A673 (cell line): Measurements from ENCODE around the gene C19orf85. TPM values are rescaled to one million over a fixed set of nuclear protein-coding genes. Genes with fewer than 3 reads are reported as not detected.

Experiments used
- BruUV-seq: library from RNA; stranded (reverse); fragments of 400-500 nt; replicated peaks from 2 replicates; lab custom pipeline; 2021; lab: Mats Ljungman, UMichigan
- CTCF ChIA-PET: fragments of 300-600 bp; sonication (Branson Sonifier 250); formaldehyde crosslinking; loops from one replicate; lab custom pipeline; 2022; ENCODE audit warnings: antibody characterized with exemption; lab: Charles Lee
- POLR2A ChIA-PET: fragments of 300-600 bp; sonication (Branson Sonifier 250); formaldehyde crosslinking; loops from one replicate; lab custom pipeline; 2022; ENCODE audit warnings: antibody characterized with exemption; ENCODE audit not compliant: low non-redundant PET; lab: Charles Lee
- DNase-seq: peaks from one replicate; pipeline ENCODE4 v3.0.0-alpha.2; 2015; ENCODE audit warnings: low spot score
- H3K27ac ChIP-seq: fragments of 200-600 bp; sonication (generic); 2 replicates; pipeline ENCODE4 v1.5.1; 2016; ENCODE audit warnings: mixed run types, low read depth, mild to moderate bottlenecking, mixed read lengths, antibody characterized with exemption, low read length; ENCODE audit not compliant: poor library complexity, severe bottlenecking
- H3K27me3 ChIP-seq: fragments of 200-600 bp; sonication (generic); replicated peaks from 2 replicates; pipeline ENCODE4 v1.6.1; 2017; ENCODE audit warnings: mixed run types, low read depth, mild to moderate bottlenecking, mixed read lengths, antibody characterized with exemption, low read length; ENCODE audit not compliant: insufficient read depth, poor library complexity
- H3K36me3 ChIP-seq: fragments of 200-600 bp; sonication (generic); 2 replicates; pipeline ENCODE4 v1.6.1; 2016; ENCODE audit warnings: mixed run types, mild to moderate bottlenecking, mixed read lengths, antibody characterized with exemption, low read length; ENCODE audit not compliant: insufficient read depth, poor library complexity, severe bottlenecking
- H3K4me1 ChIP-seq: fragments of 200-600 bp; sonication (generic); 2 replicates; pipeline ENCODE4 v1.6.1; 2017; ENCODE audit warnings: mixed run types, mild to moderate bottlenecking, mixed read lengths, antibody characterized with exemption, low read length; ENCODE audit not compliant: insufficient read depth, poor library complexity, severe bottlenecking
- H3K4me3 ChIP-seq: fragments of 200-600 bp; sonication (generic); 2 replicates; pipeline ENCODE4 v1.5.1; 2016; ENCODE audit warnings: low read depth, mixed run types, mild to moderate bottlenecking, mixed read lengths, low read length; ENCODE audit not compliant: poor library complexity, severe bottlenecking
- H3K9me3 ChIP-seq: fragments of 200-600 bp; sonication (generic); 2 replicates; pipeline ENCODE4 v1.6.1; 2016; ENCODE audit warnings: mixed run types, low read depth, mild to moderate bottlenecking, mixed read lengths, antibody characterized with exemption, low read length; ENCODE audit not compliant: poor library complexity, severe bottlenecking
- EZH2 ChIP-seq: fragments of 200-600 bp; sonication (generic); IDR thresholded peaks from 2 replicates; pipeline ENCODE4 v1.6.1; 2017; ENCODE audit warnings: borderline replicate concordance, low read depth, mild to moderate bottlenecking, mixed read lengths, antibody characterized with exemption, low read length; ENCODE audit not compliant: poor library complexity, severe bottlenecking
- intact Hi-C: fragments of 100-400 bp; cut with micrococcal nuclease; formaldehyde crosslinking; loops from one replicate; pipeline ENCODE4 v1.10.0; 2022; ENCODE audit not compliant: unreplicated experiment
- total RNA-seq: library from RNA; stranded (reverse); gene quantifications from 2 replicates; pipeline ENCODE4 v1.2.3, GENCODE V29; 2021
- TF ChIP-seq, protein P1 (sequence below): fragments of 300-800, 200-600 bp; sonication (generic); conservative IDR thresholded peaks from 2 replicates; pipeline ENCODE4 v1.5.1; 2017; ENCODE audit warnings: low read depth, mild to moderate bottlenecking, antibody characterized with exemption, low read length, moderate library complexity, mixed read lengths

C19orf85 gene
- total RNA-seq, 1 experiment from 2014 or later = not detected

DNA sequence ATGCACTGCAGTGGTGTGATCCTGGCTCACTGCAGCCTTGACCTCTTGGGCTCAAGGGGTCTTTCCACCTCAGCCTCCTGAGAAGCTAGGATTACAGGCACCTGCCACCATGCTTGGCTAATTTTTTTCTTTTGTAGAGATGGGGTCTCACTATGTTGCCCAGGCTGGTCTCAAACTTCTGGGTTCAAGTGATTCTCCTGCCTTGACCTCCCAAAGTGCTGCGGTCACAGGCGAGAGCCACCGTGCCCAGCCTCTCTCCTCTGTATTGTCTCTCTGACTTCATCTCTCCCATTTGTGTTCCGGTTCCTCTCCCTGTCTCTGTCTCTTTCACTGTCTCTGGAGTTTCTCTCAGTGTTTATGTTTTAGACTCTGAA, 1.7 kb upstream of the C19orf85 start:
- intact Hi-C loops = loop anchor here (5.0 kb wide), 1 partner anchor 36 kb away; no protein-coding TSS in a partner anchor
- Histone ChIP-seq H3K36me3 (no peaks in the 10 kb centered on the region), H3K4me3 (no peak overlapping the region), H3K9me3 (no peaks in the 10 kb centered on the region), H3K27me3 (no peaks in the 10 kb centered on the region), H3K4me1 (peaks cover 6% of the 10 kb centered on the region), H3K27ac (no peak overlapping the region)
- DNase-seq = no peak
- ChIA-PET CTCF (interaction anchor here (0.6 to 2.5 kb wide), 2 partner anchors 38 to 325 kb away, joined by 3 to 7 read pairs; no protein-coding TSS in a partner anchor), POLR2A (interaction anchor here (0.5 to 0.6 kb wide), 2 partner anchors 848 to 1495 kb away, joined by 3 read pairs; no protein-coding TSS in a partner anchor)
- TF ChIP-seq, protein P1, sequence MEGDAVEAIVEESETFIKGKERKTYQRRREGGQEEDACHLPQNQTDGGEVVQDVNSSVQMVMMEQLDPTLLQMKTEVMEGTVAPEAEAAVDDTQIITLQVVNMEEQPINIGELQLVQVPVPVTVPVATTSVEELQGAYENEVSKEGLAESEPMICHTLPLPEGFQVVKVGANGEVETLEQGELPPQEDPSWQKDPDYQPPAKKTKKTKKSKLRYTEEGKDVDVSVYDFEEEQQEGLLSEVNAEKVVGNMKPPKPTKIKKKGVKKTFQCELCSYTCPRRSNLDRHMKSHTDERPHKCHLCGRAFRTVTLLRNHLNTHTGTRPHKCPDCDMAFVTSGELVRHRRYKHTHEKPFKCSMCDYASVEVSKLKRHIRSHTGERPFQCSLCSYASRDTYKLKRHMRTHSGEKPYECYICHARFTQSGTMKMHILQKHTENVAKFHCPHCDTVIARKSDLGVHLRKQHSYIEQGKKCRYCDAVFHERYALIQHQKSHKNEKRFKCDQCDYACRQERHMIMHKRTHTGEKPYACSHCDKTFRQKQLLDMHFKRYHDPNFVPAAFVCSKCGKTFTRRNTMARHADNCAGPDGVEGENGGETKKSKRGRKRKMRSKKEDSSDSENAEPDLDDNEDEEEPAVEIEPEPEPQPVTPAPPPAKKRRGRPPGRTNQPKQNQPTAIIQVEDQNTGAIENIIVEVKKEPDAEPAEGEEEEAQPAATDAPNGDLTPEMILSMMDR = no peak
- TF ChIP-seq EZH2 = no peak
- BruUV-seq = no TSS peak

DNA sequence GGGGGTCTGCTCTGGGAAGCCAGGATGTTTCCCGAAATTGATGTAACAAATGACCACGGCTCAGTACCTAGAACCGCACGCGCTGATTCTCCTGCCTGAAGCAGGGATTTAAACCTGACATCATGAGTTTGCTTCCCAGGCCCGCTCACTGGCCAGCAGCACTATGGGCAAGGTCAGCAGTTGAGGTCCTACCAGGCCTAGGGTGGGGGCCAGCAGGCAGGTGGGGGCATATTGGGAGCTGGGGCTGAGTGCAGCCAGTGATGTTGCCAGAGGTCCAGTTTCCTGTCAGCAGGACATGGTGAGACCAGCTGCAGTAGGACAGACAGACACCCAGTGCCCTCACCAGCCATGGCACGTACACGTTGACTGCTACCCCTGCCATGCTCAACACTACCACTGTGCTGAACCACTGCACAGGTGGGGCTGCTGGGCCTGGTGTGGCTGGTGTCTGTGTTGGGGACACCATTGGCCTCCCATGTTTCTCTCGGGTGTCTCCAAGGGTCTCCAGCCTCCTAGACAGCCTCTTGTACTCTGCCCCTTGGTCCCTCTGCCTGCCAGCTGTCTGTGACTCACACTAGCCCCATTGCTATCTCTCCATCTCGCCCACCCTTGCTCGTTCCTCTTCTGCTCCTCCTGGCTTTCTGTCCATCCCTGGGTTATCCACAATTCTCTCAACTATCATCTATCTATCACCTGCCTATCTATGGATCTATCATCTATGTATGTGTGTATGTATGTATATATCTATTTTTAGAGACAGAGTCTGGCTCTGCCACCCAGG, 1.1 kb upstream of the C19orf85 start:
- no peak overlapping the region for H3K27ac ChIP-seq
- H3K27me3 ChIP-seq = no peaks in the 10 kb centered on the region
- CTCF ChIA-PET = interaction anchor here (0.6 to 2.5 kb wide), 2 partner anchors 38 to 325 kb away, joined by 6 to 7 read pairs; no protein-coding TSS in a partner anchor
- no peaks in the 10 kb centered on the region for H3K9me3 ChIP-seq
- no peak for DNase-seq
- H3K4me3 ChIP-seq = no peak overlapping the region
- intact Hi-C loops = loop anchor here (5.0 kb wide), 1 partner anchor 37 kb away; no protein-coding TSS in a partner anchor
- TF ChIP-seq, protein P1 = no peak
- no peak for TF ChIP-seq EZH2
- H3K36me3 ChIP-seq = no peaks in the 10 kb centered on the region
- no TSS peak for BruUV-seq
- POLR2A ChIA-PET = interaction anchor here (0.5 kb wide), 1 partner anchor 1495 kb away, joined by 3 read pairs; no protein-coding TSS in a partner anchor
- H3K4me1 ChIP-seq = peaks cover 10% of the 10 kb centered on the region

DNA sequence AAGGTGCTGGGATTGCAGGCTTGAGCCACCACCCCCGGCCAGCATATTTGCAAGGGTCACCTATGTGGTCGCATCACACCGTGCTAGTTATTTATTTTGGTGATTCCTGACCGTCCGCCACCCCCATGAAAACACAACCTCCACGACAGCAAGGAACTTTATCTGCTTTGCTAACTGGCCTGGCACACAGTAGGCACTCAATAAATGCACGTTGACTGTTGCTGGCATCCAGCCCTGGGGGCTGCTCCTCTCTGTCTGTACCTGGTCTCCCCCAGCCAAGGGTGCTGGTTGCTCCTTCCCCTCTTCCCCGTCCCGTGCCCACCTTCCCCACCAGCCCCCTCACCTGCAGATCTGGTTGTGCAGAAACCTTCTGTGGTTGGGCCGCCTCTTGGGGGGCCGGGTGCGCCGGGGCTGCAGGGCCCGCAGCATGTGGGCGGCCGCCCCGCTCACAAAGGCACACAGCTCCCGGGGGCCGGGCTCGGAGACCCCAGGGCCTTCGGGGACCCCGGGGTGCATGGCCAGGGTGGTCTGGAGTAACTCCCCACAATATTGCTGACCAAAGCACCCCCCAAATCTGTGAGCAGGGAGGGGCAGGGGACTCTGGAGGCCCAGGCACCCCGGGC, 401 bp downstream of the C19orf85 start:
- no peak for DNase-seq
- no peaks in the 10 kb centered on the region for H3K9me3 ChIP-seq
- no peak for TF ChIP-seq EZH2
- TF ChIP-seq, protein P1 = no peak
- H3K4me3 ChIP-seq = no peak overlapping the region
- H3K27me3 ChIP-seq = no peaks in the 10 kb centered on the region
- H3K27ac ChIP-seq = no peak overlapping the region
- BruUV-seq = no TSS peak
- intact Hi-C loops = loop anchor here (5.0 kb wide), 1 partner anchor 143 kb away; the partner anchor contains the start of gene ZNF865
- H3K4me1 ChIP-seq = peaks cover 25% of the 10 kb centered on the region
- ChIA-PET CTCF (no interaction called here), POLR2A (no interaction called here)
- no peaks in the 10 kb centered on the region for H3K36me3 ChIP-seq
